ENCODE data around the gene SH3BGRL2.

DNA sequence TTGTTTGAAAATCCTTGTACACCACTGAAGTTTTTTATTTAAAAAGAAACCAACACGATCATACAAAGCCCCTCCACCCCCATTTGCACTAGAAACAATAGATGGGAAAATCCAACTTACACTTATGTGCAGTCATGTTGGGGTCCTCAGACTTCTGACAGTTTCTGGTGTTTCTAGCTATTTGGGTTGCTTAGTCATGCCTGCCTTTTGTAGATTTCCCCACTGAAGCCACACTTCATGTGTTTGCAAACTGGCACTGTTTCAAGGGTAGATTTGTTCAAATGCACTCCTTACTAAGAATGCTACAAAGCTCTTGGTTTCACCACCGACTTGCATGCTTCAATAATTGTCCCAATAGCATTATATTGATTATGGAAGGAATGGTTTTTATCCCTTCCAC, 1.5 kb downstream of the SH3BGRL2 start:
- TF ChIP-seq POLR2A (IDR thresholded peaks at IDR 0.05), result no peak
- TF ChIP-seq, protein P1, sequence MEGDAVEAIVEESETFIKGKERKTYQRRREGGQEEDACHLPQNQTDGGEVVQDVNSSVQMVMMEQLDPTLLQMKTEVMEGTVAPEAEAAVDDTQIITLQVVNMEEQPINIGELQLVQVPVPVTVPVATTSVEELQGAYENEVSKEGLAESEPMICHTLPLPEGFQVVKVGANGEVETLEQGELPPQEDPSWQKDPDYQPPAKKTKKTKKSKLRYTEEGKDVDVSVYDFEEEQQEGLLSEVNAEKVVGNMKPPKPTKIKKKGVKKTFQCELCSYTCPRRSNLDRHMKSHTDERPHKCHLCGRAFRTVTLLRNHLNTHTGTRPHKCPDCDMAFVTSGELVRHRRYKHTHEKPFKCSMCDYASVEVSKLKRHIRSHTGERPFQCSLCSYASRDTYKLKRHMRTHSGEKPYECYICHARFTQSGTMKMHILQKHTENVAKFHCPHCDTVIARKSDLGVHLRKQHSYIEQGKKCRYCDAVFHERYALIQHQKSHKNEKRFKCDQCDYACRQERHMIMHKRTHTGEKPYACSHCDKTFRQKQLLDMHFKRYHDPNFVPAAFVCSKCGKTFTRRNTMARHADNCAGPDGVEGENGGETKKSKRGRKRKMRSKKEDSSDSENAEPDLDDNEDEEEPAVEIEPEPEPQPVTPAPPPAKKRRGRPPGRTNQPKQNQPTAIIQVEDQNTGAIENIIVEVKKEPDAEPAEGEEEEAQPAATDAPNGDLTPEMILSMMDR (IDR thresholded peaks at IDR 0.05), result no peak
